Fibroblast of villous mesenchyme (primary cell): ENCODE data around the gene SKI. TPM values are rescaled to one million over a fixed set of nuclear protein-coding genes. Genes with fewer than 3 reads are reported as not detected.
A peak's percentile ranks its signal among the peaks of the same experiment; 100 is the strongest.
"Not testable (repeated sequence)": the region's sequence is repeated elsewhere in the genome, so short reads cannot be mapped to it uniquely, and the experiment has no call there.

Source experiments
- DNase-seq: peaks from one replicate; pipeline ENCODE4 v3.0.0-alpha.2; 2010; ENCODE audit warnings: low read depth
- H3K4me3 ChIP-seq: 2 replicates; pipeline ENCODE4 v1.5.1; 2011; ENCODE audit warnings: low read depth, mild to moderate bottlenecking, low read length
- CTCF ChIP-seq: IDR thresholded peaks from 2 replicates; pipeline ENCODE4 v1.5.1; 2012; ENCODE audit warnings: low read depth, mild to moderate bottlenecking, low read length; ENCODE audit not compliant: insufficient read depth
- total RNA-seq: library from RNA; depleted of rRNA; stranded (reverse); fragments of >200 nt; gene quantifications from 2 replicates; pipeline ENCODE4 v1.2.3, GENCODE V29; 2012

The SKI gene
- total RNA-seq, 1 donor, result 26.8 TPM

GRCh38 chr1:2240270-2241156 is 12.4 kb downstream of the SKI start:
- DNase-seq, result peak; percentile 72
- no peak for TF ChIP-seq CTCF
- H3K4me3 ChIP-seq, result no peak overlapping the region

- no peak overlapping the region for H3K4me3 ChIP-seq
- DNase-seq, result no peak
- TF ChIP-seq CTCF, result no peak
Measured at GRCh38 chr1:2241820-2242219, 13.7 kb downstream of the SKI start.

GRCh38 chr1:2242814-2243725 is 15.0 kb downstream of the SKI start:
- no peak for TF ChIP-seq CTCF
- H3K4me3 ChIP-seq, result no peak overlapping the region
- no peak for DNase-seq

GRCh38 chr1:2247045-2247394 is 18.9 kb downstream of the SKI start:
- DNase-seq, result not testable (repeated sequence)

GRCh38 chr1:2247760-2248126 is 19.6 kb downstream of the SKI start:
- no peak for TF ChIP-seq CTCF
- no peak overlapping the region for H3K4me3 ChIP-seq
- no peak for DNase-seq

More at GRCh38 chr1:2247045-2247394, 18.9 kb downstream of the SKI start:
- not testable (repeated sequence) for H3K4me3 ChIP-seq

GRCh38 chr1:2248127-2248826 is 20.2 kb downstream of the SKI start:
- TF ChIP-seq CTCF, result no peak
- DNase-seq, result no peak
- H3K4me3 ChIP-seq, result no peak overlapping the region
